Stimulated activated CD4-positive, alpha-beta T cell treated with anti-CD3 and anti-CD28 coated beads, Interleukin-4, amount 100 ng/mL, for 4 hours (primary cell): Measurements from ENCODE around the gene TUBB3.
A peak's percentile ranks its signal among the peaks of the same experiment; 100 is the strongest.
"Not testable (repeated sequence)": the region's sequence is repeated elsewhere in the genome, so short reads cannot be mapped to it uniquely, and the experiment has no call there.

ENCODE experiments used
- DNase-seq, 2 experiments: peaks; one replicate each; pipeline ENCODE4 v3.0.0-alpha.2; 2020

The TUBB3 gene

DNA sequence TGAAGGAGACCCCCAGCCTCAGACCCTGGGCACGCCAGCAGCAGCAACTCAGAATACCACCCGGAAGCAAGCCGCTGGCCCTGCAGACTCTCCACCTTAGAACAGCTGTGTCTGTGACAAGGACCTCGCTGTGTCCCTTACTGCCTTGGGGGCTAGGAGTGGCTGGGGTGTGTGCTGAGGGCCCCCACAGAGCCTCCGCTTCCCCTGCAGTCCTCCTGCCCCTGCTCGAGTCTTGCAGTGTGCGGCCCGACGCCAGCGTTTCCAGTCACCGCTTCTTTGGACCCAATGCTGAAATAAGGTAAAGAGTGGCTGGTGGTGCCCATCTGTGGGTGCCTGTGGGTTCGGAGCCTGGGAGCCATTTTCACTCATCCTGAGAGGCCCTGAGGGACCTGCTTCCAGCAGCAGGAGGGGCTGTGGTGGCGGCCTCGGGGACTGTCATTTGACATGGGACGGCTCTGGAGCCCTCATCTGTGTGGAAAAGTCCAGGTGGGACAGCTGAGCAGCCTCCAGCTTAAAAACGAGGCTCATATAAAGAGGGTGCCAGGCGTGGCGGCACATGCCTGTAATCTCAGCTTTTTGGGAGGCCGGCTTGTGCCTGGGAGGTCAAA is 19.1 kb upstream of the TUBB3 start:
- no peak for DNase-seq

- no peak for DNase-seq
Observed at GRCh38 chr16:89904606-89905510, 18.3 kb upstream of the TUBB3 start.

GRCh38 chr16:89905511-89906139 is 17.5 kb upstream of the TUBB3 start:
- no peak for DNase-seq

DNA sequence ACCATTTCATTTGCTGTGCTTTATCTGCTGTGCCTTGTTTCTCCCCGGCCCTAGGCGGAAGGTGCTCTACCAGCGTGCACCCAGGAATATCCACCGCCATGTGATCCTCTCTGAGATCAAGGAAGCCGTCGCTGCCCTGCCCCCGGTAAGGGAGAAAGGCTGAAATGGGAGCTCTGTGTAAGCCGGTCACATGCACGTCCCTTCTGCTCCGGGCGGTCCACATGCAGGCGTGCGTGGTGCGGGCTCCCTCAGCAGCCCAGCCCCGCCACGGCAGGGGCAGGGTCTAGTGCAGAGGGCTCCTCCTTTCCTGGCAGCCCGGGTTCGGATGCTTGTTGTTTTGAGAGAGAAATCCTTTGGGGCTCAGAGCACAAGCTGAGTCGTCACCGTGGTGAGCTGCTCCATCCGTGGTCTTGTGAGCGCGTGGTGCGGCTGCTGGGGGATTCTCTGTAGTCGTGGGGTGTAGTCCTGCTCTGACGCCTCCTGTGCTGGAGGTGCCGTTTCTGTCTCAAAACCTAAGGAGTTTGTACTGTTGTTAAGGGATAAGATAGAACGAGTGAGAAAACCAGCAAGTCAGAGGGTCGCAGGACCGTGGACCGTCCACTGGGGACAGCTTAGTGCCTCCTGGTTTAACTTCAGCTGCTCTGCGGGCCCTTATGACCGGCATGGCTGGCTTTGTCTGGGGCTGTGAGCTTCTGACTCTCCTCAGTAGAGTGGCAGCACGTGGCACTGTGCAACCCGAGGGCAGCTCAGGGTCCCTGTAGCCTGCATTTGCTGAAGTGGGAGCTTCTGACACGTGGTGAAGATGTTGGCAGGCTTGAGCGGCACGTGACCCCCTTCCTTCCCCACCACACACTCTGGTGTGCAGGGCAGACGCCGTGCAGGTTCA is 16.8 kb upstream of the TUBB3 start:
- DNase-seq: no peak

DNA sequence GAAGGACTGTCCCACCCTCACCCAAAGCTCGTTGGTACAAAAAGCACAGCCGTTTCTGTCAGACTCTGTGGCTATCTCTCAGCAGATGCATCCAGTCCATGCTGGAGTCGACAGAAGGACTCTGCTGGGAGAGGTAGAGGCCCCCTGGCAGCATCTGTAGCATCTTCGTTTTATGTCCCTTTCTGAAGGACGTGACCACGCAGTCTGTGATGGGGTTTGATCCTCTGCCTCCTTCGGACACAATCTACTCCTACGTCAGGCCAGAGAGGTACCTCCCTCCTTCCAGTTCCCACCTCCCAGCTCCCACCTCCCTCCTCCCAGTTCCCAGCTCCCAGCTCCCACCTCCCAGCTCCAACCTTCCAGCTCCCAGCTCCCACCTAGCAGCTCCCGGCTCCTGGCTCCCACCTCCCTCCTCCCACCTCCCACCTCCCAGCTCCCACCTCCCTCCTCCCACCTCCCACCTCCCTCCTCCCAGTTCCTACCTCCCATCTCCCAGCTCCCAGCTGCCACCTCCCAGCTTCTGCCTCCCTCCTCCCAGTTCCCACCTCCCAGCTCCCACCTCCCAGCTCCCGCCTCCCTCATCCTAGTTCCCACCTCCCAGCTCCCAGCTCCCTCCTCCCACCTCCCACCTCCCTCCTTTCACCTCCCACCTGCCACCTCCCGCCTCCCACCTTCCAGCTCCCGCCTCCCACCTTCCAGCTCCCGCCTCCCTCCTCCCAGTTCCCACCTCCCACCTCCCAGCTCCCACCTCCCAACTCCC is 15.9 kb upstream of the TUBB3 start:
- no peak for DNase-seq

GRCh38 chr16:89908236-89908635 is 14.9 kb upstream of the TUBB3 start:
- no peak for DNase-seq

- DNase-seq: peak; percentile 54 to 67
Observed at GRCh38 chr16:89909777-89910716, 13.1 kb upstream of the TUBB3 start.

DNA sequence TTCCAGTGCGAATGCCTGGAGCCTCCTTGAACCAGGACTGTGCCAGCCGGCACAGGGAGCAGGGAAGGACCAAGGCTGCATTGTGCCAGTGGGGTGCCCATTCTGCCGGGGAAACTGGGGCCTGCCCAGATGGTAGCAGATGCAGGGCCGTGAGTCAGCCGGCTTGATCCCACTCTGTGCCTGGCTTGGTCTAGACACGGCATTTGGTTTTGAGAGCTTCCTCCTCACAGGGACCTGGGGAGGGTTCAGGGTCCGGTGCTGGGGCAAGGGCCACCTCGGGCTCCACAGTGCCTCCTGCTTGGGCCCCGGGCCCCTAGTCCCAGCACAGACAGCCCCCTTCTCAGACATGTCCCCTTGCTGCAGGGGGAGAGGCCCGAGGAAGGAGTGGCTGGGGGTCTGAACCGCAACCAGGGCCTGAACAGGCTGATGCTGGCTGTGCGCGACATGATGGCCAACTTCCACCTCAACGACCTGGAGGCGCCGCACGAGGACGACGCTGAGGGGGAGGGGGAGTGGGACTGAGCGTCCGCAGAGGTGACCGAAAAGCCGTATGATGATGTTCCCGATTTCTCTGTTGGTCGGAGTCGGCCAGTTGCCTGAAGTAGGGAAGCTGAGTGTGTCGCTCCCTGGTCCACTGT is 12.3 kb upstream of the TUBB3 start:
- DNase-seq: no peak

DNA sequence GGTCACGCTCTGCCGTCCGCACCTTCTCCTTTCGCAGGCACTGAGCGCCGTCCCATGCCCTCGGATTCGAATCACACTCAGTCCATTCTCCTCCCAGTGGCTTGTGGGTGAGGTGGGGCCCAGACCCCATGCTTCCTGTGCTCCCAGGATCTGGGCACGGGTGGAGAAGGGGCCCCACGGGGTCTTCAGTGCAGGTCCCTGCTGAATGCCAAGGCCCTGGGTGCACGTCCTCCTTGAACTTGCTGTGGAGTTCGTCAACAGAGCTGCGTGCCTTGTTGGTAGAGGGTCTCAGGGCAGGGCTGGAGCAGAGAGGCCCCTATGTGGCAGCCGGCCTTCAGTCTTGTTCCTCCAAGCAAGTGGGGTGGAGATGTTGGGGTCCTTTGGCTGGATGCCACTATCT is 11.8 kb upstream of the TUBB3 start:
- DNase-seq: no peak

DNA sequence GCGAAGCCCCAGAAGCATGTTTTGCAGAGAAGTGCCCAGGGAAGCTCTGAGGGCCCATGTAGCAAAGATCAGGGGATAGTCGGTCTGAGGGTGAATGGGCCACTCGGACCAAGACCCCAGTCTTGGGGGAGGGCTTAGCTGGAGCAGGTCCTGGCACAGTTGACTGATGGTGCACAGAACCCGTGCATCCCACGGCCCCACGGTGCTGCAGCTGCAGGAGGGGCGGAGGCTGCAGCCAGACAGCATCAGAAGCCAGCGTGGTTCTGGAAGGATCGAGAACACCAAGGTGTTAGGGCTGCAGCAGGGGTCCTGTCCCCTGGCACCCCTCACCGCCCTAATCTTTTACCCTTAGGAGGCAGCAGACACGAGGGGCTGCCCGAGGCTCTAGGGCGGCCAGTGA is 11.0 kb upstream of the TUBB3 start:
- no peak for DNase-seq

GRCh38 chr16:89912627-89913026 is 10.5 kb upstream of the TUBB3 start:
- no peak for DNase-seq

DNA sequence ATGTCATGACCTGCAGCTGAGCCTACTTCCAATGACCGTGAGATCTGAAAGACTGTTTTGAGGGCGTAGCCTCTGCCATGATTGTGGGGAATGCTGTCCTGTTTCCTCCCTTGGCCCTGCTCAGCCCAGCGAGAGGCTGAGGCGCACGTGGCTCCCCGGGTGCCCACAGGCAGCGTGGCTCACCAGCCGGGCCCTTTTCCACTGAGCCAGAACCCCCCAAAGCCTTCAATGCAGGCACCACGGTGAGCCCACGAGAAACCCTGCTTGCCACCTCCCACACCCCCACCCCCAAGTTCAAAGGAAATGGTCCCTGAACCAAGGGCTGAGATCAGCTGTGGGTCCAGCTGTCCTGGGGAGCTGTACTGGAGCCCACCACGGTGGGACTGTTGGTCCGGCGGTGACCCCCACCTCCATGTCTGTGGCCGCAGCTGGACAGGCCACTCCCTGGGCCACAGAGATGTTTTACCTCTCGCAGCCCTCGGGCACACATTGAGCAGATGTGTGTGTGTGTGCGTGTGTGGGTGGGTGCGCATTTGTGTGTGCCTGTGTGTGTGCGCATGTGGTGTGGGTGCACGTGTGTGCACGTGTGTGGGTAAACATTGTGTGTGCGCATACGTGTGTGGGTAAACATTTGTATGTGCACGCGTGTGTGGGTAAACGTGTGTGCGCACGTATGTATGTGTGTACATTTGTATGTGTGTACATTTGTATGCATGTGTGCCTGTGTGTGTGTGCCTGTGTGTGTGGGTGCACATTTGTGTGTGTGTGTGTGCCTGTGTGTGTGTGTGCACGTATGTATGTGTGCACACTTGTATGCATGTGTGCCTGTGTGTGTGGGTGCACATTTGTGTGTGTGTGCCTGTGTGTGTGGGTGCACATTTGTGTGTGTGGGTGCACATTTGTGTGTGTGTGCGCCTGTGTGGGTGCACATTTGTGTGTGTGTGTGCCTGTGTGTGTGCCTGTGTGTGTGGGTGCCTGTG is 9.4 kb upstream of the TUBB3 start:
- DNase-seq: no peak

GRCh38 chr16:89914642-89915285 is 8.4 kb upstream of the TUBB3 start:
- not testable (repeated sequence) for DNase-seq

DNA sequence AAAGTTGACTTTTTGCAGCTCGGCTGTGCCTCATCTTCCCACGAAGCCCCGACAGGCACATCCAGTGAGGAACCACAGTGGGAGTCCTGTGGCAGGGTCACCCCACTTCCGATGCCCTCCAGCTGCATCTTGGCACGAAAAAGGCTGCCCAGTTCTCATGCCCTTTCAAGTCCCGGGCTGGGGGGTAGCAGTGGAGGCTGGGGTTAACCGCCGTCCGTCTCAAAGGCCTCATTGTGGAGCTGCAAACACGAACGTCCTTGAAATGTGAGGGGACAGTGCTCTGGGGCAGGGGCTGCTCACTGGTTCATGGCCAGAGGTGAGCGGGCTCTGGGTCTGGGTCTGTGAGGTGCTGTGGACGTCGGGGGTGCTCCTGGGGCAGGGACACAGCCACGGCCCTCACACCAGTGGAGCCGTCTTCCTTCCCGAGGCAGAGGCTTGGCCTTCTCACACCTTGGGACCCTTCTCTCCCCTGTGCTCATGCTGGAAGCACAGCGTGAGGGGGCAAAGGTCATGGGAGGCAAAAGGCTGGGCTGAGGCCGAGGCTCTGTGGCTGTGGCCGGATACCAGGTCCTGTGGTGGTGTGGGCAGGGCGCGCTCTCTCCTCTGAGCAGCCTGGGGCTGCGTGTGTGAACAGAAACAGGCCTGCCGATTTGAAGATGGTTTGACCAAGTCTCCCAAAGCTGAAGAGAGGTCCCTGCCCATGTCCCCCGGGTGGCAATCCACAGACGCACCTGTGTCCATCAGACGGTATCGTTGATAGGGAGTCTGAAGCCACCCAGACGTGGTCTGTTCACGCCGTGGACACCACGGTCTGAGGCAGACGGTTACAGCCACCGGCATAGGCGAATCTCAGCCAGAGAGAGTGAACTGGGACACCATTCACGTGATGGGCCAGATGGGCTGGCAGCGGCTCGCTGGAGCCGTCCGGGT is 7.6 kb upstream of the TUBB3 start:
- no peak for DNase-seq

GRCh38 chr16:89917773-89918452 is 5.2 kb upstream of the TUBB3 start:
- peak; percentile 52 to 58 for DNase-seq

- peak in 1 of 2 experiments; percentile 10 for DNase-seq
Observed at GRCh38 chr16:89918453-89919347, 4.4 kb upstream of the TUBB3 start, which contains the start of gene MC1R. MC1R (plus strand) TSS chr16:89918862; CDS start chr16:89919259, 397 bp downstream.
